ENCODE data around the gene ANKK1. TPM values are rescaled to one million over a fixed set of nuclear protein-coding genes. Genes with fewer than 3 reads are reported as not detected.
A peak's percentile ranks its signal among the peaks of the same experiment; 100 is the strongest.

ANKK1 gene
- total and polyA plus RNA-seq, 8 donors = 0.09 to 0.95 (median 0.47) TPM

DNA sequence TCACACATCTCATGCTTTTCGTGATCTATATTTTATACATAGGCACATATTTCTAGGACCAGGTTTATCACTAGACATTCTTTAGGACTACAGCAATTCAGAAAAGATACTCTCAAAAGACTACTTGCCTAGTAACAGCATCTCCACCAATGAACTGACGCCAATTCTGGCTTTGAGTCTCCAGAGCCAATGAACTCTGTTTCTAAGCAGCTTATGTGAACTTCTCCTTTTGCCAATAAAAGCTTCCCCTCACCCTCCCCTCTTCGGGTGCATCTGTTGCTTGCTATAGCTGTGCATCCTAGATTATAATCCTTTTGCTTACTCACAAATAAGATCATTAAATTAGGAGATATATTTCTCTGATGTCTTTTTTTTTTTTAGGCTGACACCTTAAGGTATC is 11.4 kb upstream of the ANKK1 start:
- H3K27me3 ChIP-seq = no peaks in the 10 kb centered on the region
- ATAC-seq = peak; percentile 41
- intact Hi-C loops (cut with DNase I) = no loop called here
- no peak overlapping the region for H3K27ac ChIP-seq
- no peaks in the 10 kb centered on the region for H3K4me1 ChIP-seq
- TF ChIP-seq, protein P1, sequence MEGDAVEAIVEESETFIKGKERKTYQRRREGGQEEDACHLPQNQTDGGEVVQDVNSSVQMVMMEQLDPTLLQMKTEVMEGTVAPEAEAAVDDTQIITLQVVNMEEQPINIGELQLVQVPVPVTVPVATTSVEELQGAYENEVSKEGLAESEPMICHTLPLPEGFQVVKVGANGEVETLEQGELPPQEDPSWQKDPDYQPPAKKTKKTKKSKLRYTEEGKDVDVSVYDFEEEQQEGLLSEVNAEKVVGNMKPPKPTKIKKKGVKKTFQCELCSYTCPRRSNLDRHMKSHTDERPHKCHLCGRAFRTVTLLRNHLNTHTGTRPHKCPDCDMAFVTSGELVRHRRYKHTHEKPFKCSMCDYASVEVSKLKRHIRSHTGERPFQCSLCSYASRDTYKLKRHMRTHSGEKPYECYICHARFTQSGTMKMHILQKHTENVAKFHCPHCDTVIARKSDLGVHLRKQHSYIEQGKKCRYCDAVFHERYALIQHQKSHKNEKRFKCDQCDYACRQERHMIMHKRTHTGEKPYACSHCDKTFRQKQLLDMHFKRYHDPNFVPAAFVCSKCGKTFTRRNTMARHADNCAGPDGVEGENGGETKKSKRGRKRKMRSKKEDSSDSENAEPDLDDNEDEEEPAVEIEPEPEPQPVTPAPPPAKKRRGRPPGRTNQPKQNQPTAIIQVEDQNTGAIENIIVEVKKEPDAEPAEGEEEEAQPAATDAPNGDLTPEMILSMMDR (IDR thresholded peaks at IDR 0.05) = no peak
- no peak overlapping the region for H3K4me3 ChIP-seq
- peak in 1 of 4 donors; percentile 29 for DNase-seq
- no peaks in the 10 kb centered on the region for H3K9me3 ChIP-seq
- no peaks in the 10 kb centered on the region for H3K36me3 ChIP-seq

DNA sequence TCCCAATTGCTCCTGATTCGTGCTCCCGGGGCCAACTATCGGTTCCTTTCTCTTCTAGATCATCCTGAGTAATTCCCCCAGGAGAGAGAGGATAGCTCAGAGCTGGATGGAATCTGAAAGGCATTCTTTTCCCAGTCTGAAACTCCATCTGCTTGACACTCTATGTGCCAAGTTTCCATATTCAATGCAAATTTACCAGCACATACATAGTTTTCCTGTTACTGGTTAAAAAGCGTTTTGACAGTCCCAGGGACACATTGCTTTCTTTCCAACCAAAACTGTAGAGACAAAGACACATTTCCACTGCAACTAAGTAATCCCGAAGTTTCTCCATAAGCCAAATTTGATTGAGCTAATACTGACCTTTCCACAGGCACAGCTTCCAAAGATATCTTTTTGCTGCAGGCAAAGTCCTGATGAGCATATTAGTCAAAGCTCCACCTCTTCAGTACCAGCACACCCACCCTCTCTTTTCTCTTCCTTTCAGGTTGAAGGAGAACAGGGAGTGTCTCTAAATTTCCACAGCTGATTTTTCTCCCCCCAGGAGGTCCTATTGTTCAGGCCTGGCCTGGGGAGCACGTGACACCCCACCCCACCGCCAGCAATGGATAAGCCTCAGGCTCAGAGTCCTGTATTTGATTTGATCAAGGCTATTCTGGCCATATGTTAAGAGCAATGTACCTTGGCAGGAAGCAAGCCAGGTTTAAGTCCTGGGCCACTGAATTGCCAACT is 9.7 kb upstream of the ANKK1 start:
- H3K9me3 ChIP-seq = no peaks in the 10 kb centered on the region
- TF ChIP-seq, protein P1 (IDR thresholded peaks at IDR 0.05) = no peak
- H3K27ac ChIP-seq = no peak overlapping the region
- DNase-seq (no peak), ATAC-seq (no peak)
- H3K4me1 ChIP-seq = no peaks in the 10 kb centered on the region
- no peaks in the 10 kb centered on the region for H3K27me3 ChIP-seq
- intact Hi-C loops (cut with DNase I) = no loop called here
- H3K4me3 ChIP-seq = no peak overlapping the region
- no peaks in the 10 kb centered on the region for H3K36me3 ChIP-seq

DNA sequence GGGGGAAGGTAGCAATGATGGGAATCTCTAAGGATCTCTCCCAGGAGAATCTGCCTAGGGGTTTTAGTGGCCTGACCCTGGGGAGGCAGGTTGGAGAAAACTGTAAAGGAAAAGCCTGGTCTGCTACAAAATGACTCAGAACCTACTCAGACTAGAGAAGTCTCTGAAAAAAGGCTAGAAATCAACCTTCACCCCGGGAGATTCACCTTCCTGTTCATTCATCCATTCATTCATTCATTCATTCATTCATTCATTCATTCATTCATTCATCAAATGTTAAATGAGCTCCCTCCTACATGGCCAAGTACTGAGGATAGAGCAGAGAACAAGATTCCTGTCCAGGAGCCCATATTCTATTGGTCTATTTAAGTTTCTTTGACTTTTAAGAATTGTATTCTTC is 8.9 kb upstream of the ANKK1 start:
- H3K4me3 ChIP-seq = no peak overlapping the region
- intact Hi-C loops (cut with DNase I) = no loop called here
- H3K4me1 ChIP-seq = no peaks in the 10 kb centered on the region
- no peak overlapping the region for H3K27ac ChIP-seq
- DNase-seq (no peak), ATAC-seq (no peak)
- TF ChIP-seq, protein P1 (IDR thresholded peaks at IDR 0.05) = no peak
- no peaks in the 10 kb centered on the region for H3K36me3 ChIP-seq
- H3K27me3 ChIP-seq = no peaks in the 10 kb centered on the region
- no peaks in the 10 kb centered on the region for H3K9me3 ChIP-seq

DNA sequence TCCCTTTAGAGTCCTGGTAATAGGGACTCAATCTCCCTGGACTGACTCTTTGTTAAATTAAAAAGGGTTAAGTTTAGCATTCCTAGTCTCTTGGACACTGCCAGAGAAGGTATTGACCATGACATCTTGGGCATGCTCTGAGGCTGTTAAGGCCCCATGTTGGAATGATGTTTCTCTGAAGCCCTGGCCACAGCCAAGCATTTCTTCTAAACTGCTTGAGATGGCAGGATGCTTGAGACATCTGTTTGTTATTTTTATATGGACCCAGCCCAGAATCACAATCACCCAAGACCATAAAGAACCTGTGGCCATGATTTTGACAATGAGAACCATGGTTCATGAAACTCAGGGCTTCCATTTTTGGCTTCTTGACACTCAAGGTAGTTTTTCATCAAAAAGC is 5.5 kb upstream of the ANKK1 start:
- Histone ChIP-seq H3K27me3 (peaks cover 0 to 6% of the 10 kb centered on the region in 2 donors), H3K36me3 (no peaks in the 10 kb centered on the region), H3K9me3 (no peaks in the 10 kb centered on the region), H3K4me1 (no peaks in the 10 kb centered on the region), H3K4me3 (no peak overlapping the region), H3K27ac (no peak overlapping the region)
- ATAC-seq = no peak
- TF ChIP-seq, protein P1 (IDR thresholded peaks at IDR 0.05) = no peak
- intact Hi-C loops (cut with DNase I) = no loop called here
- DNase-seq = no peak

DNA sequence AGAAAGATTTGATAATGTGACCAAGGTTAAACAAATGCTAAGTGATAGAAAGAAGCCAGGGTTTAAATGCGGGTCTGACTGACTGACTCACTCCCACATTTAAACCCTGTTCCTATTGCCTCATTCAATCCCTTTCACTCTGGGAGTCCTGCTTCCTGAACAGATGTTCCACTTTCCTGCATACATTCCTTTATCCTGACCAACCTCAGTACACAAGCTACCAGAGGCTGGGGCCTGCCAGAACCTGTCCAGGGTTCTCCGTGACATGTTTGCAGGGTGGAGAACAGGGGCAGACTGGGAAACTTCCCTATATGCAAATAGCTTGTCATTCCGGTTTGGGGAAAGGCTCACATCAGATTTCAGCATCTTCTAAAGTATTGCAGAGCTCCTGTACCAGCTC is 3.0 kb upstream of the ANKK1 start:
- Histone ChIP-seq H3K9me3 (no peaks in the 10 kb centered on the region), H3K4me1 (no peaks in the 10 kb centered on the region), H3K27me3 (peaks cover 9 to 31% of the 10 kb centered on the region in 2 donors), H3K27ac (no peak overlapping the region), H3K4me3 (no peak overlapping the region), H3K36me3 (no peaks in the 10 kb centered on the region)
- peak in 1 of 4 donors; percentile 24 for DNase-seq
- ATAC-seq = peak; percentile 71
- TF ChIP-seq, protein P1 (IDR thresholded peaks at IDR 0.05) = no peak
- intact Hi-C loops (cut with DNase I) = no loop called here

All from left lung (tissue), 10 donors.